ENCODE data around the gene SNAPIN. TPM values are rescaled to one million over a fixed set of nuclear protein-coding genes. Genes with fewer than 3 reads are reported as not detected.
A peak's percentile ranks its signal among the peaks of the same experiment; 100 is the strongest.

Gene SNAPIN
- total and polyA plus RNA-seq, 8 donors, result 34.5 to 44.1 (median 38.4) TPM

- Histone ChIP-seq H3K36me3 (no peaks in the 10 kb centered on the region), H3K27ac (peak overlapping the region; percentile 56 to 74), H3K27me3 (peaks cover 8 to 39% of the 10 kb centered on the region in 2 donors), H3K9me3 (no peaks in the 10 kb centered on the region), H3K4me1 (peaks cover 12 to 35% of the 10 kb centered on the region in 2 donors), H3K4me3 (peak overlapping the region; percentile 51 to 66)
- intact Hi-C loops (cut with DNase I), result loop anchor here in 1 of 2 donors (10.0 kb wide), 1 partner anchor 67 kb away; no protein-coding TSS in a partner anchor
- DNase-seq (peak in 2 of 4 donors; percentile 43 to 57), ATAC-seq (peak; percentile 83)
- TF ChIP-seq CTCF (IDR thresholded peaks at IDR 0.05), result peak; percentile 86 to 89
These were observed 19.4 kb downstream of the SNAPIN start for GRCh38 chr1:153677718-153678518.

- Histone ChIP-seq H3K4me3 (peak within 1 kb of the TSS; percentile 51 to 66), H3K27ac (peak within 1 kb of the TSS; percentile 56 to 74), H3K27me3 (peaks cover 8 to 39% of the 10 kb centered on the region in 2 donors), H3K9me3 (no peaks in the 10 kb centered on the region), H3K4me1 (peaks cover 12 to 35% of the 10 kb centered on the region in 2 donors), H3K36me3 (peaks cover 0 to 3% of the 10 kb centered on the region in 2 donors)
- ATAC-seq (peak; percentile 74), DNase-seq (peak; percentile 35 to 84 (median 54))
- intact Hi-C loops (cut with DNase I), result loop anchor here in 1 of 2 donors (10.0 kb wide), 1 partner anchor 66 kb away; no protein-coding TSS in a partner anchor
- no peak for TF ChIP-seq CTCF (IDR thresholded peaks at IDR 0.05)
These were observed 20.2 kb downstream of the SNAPIN start, which contains the start of gene NPR1 for GRCh38 chr1:153678519-153679336. Gene NPR1 (plus strand): TSS chr1:153678688. CDS start chr1:153679109, 421 bp downstream.

GRCh38 chr1:153679337-153680119, 21.0 kb downstream of the SNAPIN start:
- peak overlapping the region; percentile 56 to 74 for H3K27ac ChIP-seq
- DNase-seq (peak in 1 of 4 donors; percentile 85), ATAC-seq (peak; percentile 54)
- H3K36me3 ChIP-seq, result peaks cover 0 to 3% of the 10 kb centered on the region in 2 donors
- peaks cover 12 to 35% of the 10 kb centered on the region in 2 donors for H3K4me1 ChIP-seq
- no peaks in the 10 kb centered on the region for H3K9me3 ChIP-seq
- peak in 1 of 2 donors; percentile 20 for TF ChIP-seq CTCF (IDR thresholded peaks at IDR 0.05)
- intact Hi-C loops (cut with DNase I), result loop anchor here in 1 of 2 donors (5.0 to 10.0 kb wide), 2 partner anchors 65 to 93 kb away; no protein-coding TSS in a partner anchor
- peak overlapping the region; percentile 51 to 66 for H3K4me3 ChIP-seq
- H3K27me3 ChIP-seq, result peaks cover 8 to 39% of the 10 kb centered on the region in 2 donors

- Histone ChIP-seq H3K36me3 (peaks cover 0 to 7% of the 10 kb centered on the region in 2 donors), H3K4me1 (peaks cover 12 to 35% of the 10 kb centered on the region in 2 donors), H3K27ac (peak overlapping the region in 1 of 2 donors; percentile 74), H3K9me3 (no peaks in the 10 kb centered on the region), H3K27me3 (peaks cover 8 to 39% of the 10 kb centered on the region in 2 donors), H3K4me3 (peak overlapping the region in 1 of 2 donors; percentile 66)
- no peak for ATAC-seq
- intact Hi-C loops (cut with DNase I), result loop anchor here in 1 of 2 donors (5.0 kb wide), 1 partner anchor 92 kb away; no protein-coding TSS in a partner anchor
- DNase-seq, result no peak
- TF ChIP-seq CTCF (IDR thresholded peaks at IDR 0.05), result no peak
These were observed 21.6 kb downstream of the SNAPIN start for GRCh38 chr1:153680120-153680403.

All from left lung (tissue), 10 donors.